Activated CD4-positive, alpha-beta T cell treated with anti-CD3 and anti-CD28 coated beads, Interleukin-2, amount 50 U/mL, for 48 hours (primary cell): ENCODE data around the gene MRPL36.
A peak's percentile ranks its signal among the peaks of the same experiment; 100 is the strongest.

Experiments used
- DNase-seq, 2 experiments: peaks; one replicate each; pipeline ENCODE4 v3.0.0-alpha.2; 2020

Gene MRPL36

DNA sequence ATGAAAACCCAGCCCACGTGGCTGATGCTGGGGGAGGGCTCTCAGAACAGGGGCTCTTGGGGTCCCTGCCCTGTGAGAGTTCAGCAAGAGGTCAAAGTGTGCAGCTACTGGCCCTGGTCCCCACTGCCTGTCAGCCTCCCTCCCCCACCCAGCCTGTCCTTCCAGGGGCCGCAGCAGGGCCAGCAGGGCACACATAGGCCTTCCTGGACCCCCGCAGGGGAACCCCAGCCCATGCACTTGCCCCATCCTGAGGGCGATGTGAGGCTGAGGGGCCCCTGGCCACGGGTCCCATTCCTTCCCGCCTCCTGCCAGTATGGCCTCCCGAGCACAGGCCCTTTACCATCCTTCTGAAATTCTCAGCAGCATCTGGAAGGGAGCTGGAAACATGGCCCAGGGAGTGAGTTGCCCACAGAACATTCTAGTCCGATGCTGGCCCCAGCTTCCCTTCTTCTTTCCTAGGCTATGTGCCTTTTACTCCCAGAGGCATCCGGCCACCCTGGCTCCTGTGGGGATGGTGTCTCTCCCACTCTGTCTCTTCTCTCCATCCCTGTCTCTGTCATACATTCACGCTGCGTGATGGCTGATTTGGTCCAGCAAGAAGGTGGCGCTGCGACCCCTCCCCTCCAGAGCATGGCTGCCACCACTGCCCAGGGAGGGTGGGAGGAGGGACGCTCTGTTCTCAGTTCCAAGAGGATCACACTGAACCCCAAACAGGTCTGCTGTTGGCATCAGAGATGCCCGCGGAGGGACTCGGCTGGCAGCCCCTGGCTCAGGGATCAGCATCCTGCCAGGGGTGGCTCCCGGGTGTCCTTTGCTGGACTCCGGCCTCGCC lies 19.6 kb downstream of the MRPL36 start:
- no peak for DNase-seq

DNA sequence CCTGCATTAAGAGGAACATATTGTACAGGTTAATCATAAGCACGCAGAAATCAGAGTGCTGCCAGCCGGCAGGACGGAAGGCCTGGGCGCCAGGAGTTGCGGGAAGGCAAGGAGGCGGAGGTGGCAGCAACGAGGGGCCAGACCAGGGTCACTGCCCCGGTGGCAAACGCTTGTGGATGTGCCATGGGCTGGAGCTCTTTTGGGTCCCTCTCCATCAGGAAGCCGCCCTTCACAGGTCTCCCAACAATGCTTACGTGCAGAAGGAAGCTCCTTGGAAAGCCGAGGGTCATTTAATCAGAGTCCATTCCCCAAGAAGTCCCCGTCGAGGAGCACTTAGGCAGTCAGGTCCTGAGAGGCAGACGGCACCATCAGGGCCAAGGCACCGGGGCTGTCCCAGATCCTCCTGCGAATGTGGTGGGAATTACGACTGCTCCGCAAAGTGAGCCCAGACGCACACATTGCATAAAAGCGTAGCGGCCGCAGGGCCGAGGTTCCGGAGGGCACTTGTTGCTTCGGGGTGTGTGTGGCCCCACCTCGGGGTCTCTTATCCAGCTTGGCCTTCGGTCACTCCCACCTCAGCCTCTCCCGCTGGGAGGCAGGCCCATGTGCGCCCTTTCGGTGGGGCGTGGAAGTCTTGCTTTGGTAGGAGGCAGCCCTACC lies 20.5 kb downstream of the MRPL36 start:
- no peak for DNase-seq

GRCh38 chr5:1778138-1779020 lies 21.3 kb downstream of the MRPL36 start:
- no peak for DNase-seq

DNA sequence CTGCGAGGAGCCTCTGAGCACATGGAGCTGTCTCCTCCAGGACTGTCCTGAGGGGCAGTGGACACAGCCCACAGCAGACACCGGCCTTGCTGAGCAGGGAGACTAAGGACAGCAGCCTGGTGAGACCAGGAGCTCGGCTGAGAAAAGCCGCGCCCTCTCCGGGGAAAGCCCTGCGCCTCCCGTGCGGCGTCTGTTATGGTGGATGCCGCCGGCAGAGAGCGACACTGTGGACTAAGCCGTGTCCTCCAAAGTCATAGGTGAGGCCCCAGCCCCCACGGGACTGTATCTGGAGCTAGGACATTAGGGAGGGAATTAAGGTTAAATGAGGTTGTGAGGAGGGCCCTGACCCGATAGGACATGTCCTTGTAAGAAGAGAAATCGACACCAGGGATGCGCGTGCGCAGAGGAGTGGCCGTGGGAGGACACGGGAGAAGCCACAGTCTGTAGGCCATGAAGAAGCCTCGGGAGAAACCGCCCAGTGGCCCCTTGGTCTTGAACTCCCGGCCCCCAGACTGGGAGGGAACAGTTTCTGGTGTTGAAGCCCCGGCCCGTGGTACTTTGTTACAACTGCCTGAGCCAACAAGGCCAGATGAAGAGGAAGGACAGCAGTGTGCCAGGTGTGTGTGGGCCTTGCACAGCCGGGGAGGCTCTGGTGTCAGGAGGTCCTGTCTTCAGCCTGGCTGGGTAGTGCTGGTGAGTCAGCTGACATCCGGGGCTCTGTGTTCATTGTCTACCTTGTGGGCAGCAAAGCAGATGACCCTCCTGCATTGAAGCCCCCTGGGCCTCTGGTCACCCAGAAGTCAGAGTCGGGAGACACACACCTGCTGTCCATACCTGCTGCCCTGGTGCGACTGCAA lies 22.1 kb downstream of the MRPL36 start:
- no peak for DNase-seq

DNA sequence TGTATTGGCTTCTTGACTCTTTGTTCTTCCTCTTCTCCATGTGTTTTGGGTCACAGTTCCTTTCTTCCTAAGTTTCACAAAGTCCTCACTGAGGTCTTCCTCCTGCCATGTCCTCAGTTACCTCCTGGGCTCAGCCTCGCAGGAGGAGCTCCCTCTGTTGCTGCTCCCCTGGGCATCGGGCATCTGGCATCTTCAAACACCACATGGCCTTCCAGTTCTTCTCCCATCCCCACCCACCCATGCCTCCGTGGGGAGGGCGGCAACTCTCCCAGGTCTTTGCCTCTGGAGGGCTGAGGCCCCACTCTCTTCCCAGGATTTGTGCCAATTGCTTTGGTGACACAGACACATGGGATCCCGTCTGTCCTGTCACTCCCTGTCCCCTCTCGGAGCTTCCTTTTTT lies 22.8 kb downstream of the MRPL36 start:
- DNase-seq = no peak

- no peak for DNase-seq
These were observed 27.0 kb downstream of the MRPL36 start for GRCh38 chr5:1772634-1773033.

- DNase-seq = no peak
These were observed 28.2 kb downstream of the MRPL36 start for GRCh38 chr5:1771149-1772065.

- DNase-seq = no peak
These were observed 29.2 kb downstream of the MRPL36 start for GRCh38 chr5:1770443-1770802.

GRCh38 chr5:1769752-1770442 lies 29.7 kb downstream of the MRPL36 start:
- DNase-seq = no peak

GRCh38 chr5:1769017-1769640 lies 30.5 kb downstream of the MRPL36 start:
- no peak for DNase-seq

DNA sequence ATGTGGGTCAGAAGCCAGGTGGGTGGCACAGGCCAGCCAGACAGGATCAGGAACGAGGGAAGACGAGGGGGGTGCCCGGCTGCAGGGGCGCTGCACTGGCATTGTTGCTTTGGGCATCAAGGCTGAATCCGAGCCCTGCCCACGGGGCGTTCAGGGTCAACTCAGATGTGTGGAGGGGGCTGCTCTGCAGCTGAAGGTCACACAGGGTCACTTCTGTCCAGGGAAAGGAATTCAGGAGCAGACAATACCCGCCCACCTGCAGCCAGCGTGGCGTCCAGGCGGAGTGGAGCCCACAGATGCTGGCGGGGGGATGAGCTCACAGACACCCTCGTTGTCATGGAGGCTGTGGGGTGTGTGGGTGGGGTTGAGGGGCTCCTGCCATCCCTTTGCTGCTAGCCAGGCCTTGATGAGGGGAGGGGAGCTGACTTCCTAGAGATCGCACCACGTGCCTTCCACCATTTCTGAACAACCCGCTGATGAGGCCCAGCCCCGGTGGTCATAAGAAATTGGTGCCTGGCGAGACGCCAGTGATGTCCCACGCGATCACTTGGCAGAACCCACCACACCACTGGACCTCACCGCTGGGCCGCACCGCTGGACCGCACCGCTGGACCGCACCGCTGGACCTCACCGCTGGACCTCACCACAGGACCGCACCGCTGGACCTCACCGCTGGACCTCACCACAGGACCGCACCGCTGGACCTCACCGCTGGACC lies 31.2 kb downstream of the MRPL36 start:
- DNase-seq = no peak

GRCh38 chr5:1767524-1768282 lies 31.9 kb downstream of the MRPL36 start:
- DNase-seq = no peak

DNA sequence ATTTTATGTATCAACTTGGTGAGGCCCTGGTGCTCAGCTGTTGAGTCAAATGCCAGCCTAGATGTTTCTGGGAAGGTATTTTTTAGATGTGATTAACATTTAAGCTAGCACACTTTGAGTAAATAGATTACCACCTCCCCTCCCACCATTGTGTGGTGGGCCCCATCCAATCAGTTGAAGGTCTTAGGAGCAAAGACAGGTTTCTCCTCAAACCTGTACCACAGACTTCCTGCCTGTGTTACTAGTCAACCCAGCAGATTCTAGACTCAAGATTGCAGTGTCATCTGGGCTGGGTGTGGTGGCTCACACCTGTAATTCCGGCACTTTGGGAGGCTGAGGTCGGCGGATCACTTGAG lies 33.8 kb downstream of the MRPL36 start:
- no peak for DNase-seq

DNA sequence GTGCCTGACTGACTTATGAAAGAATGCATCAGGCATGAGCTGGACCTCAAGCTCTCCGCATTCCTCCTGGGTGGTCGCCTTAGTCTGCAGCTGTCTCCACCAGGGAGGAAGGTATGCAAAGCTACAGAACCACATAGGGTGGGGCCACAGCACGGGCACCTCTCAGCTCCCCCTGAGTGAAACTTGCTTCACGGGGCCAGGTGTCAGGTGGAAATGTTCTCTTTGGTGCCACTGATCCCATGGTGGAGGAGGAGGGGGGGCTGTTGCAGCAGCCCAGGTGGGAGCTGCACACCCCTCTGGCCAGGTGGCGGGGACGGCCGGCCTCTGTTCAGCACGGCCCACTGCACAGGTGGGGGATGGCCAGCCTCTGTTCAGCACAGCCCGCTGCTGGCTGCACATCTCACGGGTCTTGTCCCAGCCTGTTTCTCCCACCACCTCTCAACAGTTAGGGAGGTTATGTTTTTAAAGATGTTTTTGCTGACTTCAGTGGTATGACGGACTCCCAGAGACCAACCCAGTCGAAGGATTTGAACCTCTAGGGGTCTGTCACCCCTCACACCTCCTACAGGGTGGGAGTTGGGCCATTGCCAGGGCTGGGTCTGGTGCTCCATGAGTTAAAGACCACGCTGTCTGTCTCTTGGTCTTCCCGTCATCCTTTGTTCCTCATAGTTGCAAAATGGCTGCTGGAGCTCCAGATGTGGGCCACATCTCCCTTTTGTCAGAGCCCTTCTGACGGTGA lies 34.3 kb downstream of the MRPL36 start:
- DNase-seq = no peak

- no peak for DNase-seq
These were observed 35.1 kb downstream of the MRPL36 start for GRCh38 chr5:1764606-1764960.

- DNase-seq = no peak
These were observed 35.6 kb downstream of the MRPL36 start for GRCh38 chr5:1763960-1764605.

- peak; percentile 30 to 49 for DNase-seq
These were observed 36.1 kb downstream of the MRPL36 start for GRCh38 chr5:1763548-1763911.
